T1000 (cell line): Measurements from ENCODE around the gene UQCC5.

Experiments used
- DNase-seq: peaks from one replicate; lab custom pipeline; 2025; ENCODE audit warnings: mixed read lengths; lab: John Stamatoyannopoulos, UW

Gene UQCC5

DNA sequence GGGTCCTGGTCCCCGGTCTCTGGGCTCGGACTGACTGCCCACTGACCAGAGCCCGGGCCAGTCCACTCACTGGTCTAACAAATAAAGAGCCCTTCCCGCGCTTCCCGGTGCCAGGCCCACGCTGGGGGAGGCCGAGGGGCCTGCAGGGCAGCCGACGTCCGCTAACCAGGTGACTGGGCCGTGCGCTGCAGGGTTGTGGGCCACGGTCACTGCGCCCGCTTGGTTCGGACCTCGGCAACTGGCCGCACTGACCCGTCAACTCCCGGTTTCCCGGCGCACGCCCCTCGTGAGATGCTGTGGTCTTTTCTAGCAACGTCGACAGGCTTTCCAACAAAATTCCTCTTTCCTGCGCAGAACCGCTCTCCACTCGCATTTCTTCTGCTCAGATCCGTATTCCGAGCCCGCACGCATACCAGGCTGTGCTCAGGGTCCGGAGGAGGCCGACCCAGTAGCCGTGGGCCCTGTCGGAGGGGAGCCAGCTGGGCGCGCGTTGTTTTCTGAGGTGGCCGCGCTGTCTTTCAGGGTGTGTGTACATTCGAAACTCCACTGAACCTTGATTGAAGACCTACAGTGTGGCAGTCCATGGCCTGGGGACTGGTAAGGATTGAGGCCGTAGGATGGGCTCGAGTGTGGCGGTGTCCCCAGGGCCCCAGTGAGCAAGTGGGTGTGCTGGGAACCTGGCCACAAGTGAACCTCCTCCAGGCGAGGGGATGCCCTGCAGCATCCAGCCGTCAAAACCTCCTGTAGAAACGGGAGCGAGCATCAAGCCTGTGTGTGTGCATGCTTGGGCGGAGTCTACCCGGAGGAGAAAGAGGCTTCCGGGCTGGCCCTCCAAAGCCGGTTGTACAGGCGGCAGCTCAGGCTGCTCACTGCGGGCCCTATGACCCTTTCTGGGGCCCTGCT is 1.9 kb upstream of the UQCC5 start:
- DNase-seq = no peak

DNA sequence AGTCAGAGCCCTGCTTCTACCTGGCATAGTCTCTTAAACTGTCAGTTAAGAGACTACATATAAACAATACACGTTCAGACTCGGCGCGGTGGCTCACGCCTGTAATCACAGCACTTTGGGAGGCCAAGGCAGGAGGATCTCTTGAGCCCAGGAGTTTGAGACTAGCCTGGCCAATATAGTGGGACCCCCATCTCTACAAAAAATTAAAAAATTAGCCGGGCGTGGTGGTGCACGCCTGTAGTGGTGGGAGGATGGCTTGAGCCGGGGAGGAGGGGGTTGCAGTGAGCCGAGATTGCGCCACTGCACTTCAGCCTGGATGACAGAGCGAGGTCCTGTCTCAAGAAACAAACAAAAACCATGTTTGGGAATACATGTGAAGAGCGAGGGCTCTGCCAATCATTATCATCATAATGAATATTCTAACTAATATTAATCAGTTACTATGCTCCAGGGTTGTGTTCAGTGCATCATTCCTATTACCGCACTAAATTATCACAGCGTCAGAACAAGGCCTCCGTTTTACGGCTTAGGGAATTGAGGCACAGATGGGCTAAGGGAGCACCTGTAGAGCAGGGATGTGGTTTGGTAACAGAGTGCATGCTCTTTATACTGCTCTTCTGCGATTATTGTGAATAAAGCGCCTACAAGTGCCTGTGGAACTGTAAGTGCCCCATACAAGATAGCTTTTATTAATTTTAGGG is 844 bp upstream of the UQCC5 start:
- DNase-seq = no peak

DNA sequence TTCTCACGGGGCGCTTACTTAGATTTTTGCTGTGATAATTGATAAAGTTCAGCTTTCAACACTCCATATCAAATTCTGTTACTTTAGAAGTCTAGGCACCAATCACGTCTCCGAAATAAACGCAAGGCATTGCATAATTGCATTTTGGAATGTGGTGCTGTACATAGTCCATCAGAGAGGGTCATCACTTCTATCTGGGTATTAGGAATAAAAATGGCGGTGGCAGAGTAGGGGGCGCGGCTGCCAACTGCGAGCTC is 365 bp upstream of the UQCC5 start:
- DNase-seq = no peak

DNA sequence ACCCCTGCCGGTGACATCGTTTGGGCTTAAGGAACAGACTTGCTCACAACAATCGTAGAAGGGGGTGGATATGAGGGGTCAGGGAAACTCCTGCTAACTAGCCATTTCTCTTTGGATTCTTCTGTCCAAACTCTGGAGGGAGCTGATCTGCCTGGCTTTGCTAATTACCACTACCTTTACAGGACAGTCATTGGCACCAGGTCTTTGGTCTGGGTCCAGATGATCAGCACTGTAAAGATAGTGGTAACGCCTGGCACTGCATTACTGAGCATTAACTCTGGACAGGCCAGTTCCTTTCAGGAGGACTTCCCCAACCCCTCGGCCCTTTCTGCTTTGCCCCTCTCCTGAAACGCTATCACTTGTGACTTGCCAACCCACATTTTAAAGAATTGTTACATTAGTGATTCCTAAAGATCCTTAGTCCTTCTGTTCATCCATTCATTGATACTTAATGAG is 788 bp downstream of the UQCC5 start:
- no peak for DNase-seq

DNA sequence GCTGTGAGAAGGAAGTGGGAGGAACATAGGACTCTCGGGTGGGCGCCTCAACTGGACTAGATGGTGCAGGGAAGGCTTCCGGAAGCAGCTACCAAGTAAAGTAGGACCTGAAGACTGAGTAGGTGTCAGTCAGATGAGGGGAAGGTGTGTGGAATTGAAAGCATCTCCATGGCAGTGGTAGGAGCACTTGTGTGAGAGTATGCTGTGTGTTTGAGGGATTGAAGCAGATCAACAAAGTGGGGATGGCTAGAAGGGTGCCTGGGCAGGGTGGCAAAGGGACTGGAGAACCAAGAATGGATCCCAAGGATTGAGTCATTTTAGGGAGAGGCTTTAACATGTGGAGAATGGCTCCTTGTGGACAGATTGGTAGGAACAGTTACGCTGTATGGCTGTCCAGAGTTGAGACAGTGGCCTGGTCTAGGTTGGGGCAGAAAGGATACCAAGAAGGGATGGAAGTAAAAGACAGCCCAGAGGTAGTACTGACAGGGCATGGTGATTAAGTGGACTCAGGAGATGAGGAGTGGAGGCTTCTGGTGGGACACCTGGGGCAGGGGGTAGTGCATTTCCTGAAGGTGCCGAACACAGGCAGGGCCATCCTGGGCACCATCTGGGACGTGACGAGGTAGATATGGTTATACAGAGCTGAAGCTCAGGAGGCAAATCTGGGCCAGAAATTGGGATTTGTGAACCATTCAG is 1.5 kb downstream of the UQCC5 start:
- DNase-seq = no peak

GRCh38 chr3:52539010-52539653 is 2.7 kb downstream of the UQCC5 start:
- no peak for DNase-seq

DNA sequence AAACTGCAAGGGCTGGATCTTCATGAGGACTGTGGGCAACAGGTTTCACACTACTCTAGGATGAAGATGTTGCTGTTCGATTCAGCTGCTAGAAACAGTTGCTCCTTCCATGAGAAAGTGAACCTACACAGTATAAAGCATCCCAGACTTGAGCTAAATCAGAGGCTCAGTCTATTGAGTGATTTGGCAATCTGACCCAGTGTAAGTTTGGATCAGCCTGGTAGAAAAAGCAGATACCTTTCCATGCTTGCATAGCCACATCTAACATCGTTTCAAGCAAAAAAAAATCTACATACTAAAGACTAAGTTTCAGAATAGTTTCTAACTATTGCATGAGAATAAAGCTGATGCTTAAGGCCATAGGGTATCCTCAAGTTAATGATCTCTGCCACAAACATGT is 4.6 kb downstream of the UQCC5 start:
- DNase-seq = no peak

- DNase-seq = no peak
Observed at GRCh38 chr3:52544937-52545336, 8.5 kb downstream of the UQCC5 start.

DNA sequence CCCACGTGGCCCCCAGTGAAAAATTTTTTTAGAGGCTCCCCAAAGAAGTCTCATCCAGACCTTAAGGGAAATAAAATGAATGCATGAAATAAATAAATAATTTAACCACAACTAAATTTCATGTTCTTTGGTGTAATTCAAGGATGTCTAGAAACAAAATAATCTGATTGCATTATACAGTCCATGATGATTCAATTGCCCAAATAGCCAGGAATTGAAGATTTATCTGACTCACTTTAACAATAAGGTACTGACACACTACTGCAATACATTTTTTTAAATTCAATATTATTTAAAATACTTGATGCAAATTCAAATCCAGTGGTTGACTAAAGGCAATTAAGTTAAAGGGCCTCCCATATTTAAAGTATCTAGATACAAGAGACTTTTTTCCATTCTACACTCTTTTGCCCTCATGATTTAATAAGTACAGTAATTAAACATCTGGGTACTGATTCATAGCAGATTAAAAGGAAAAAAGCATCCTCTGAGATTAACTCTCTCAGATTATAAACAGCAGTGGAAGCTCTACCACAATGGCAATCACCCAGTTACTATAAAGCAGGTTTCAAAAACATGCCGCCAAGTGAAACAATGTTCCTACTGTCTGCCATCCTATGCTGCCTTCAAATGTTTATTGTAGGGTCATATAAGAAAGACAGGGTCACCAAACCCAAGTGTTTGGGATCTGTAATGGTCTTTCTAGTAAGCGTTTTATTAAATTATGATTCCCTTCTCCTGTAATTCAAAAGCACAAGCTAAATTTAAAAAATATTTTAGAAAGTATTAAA is 9.9 kb downstream of the UQCC5 start:
- no peak for DNase-seq

DNA sequence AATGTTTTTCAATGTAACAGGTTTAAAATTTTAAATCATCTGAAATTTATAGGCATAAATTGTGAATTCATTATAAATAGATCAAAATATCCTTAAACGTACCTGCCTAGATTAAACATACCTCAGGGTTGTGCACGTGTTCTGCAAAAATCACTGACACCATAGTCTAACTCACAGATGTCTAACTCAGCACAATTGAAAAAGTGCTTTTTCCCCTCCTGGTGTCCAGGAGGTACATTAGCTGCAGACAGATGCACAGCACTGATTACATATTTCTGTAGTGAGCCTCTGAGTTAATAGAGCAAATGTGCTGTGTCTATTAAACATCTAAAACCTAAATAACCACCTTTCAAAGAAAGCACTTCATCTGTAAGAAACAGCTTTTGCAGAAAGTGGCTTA is 10.7 kb downstream of the UQCC5 start:
- no peak for DNase-seq

- DNase-seq = no peak
Observed at GRCh38 chr3:52551118-52551517, 14.7 kb downstream of the UQCC5 start.

DNA sequence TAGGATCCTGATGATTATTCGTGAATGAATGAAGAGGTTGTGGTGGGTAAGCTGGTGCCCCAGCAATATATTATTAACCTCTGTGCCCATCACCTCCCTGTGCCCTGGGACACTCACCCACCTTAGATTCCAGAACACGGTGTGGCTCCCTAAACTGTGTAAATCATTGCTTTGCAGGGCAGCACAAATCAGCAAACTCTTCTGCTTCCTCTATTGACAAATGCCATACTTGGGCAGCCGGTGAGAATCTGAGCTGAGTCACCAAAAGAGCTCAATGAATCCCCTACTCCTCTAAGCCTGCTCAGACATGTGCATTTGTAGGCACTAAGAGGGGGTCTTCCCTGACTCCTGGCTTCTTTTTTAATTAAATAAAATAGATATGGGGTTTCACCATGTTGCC is 15.7 kb downstream of the UQCC5 start:
- no peak for DNase-seq

DNA sequence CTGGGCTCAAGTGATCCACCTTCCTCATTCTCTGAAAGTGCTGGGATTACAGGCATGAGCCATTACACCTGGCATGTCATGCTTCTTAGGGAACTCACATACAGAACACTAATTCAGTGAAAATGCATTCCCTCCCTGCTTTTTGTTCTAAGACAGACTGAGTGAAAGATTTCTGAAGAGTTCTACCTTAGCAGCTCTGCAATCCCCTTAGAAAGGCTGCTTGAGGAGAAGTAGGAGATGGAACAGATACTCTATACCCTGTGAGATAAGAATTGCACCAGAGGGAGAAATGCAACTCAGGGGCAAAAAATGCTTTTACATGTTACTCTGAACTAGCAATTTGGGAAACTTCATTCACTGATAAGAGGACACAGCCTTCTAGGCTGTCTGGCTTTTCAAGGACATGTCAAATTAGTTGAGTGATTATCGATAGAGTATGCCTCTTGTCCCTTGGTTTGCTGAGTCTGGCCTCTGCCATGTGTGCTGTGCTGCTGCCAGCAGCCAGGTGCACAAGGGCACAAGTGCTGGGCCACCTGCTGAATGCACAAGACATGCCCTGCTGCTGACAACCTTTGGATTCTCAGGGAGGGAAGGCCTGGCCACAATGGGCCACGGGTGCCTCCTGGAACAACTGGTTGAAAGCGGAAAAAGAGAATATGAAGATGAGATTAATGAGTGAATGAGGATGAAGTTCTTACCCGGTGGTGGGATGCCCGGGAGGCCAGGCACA is 17.8 kb downstream of the UQCC5 start:
- no peak for DNase-seq

GRCh38 chr3:52555056-52555455 is 18.7 kb downstream of the UQCC5 start:
- DNase-seq = no peak

- no peak for DNase-seq
Observed at GRCh38 chr3:52557011-52557960, 20.9 kb downstream of the UQCC5 start.

- DNase-seq = no peak
Observed at GRCh38 chr3:52558436-52558835, 22.0 kb downstream of the UQCC5 start.

DNA sequence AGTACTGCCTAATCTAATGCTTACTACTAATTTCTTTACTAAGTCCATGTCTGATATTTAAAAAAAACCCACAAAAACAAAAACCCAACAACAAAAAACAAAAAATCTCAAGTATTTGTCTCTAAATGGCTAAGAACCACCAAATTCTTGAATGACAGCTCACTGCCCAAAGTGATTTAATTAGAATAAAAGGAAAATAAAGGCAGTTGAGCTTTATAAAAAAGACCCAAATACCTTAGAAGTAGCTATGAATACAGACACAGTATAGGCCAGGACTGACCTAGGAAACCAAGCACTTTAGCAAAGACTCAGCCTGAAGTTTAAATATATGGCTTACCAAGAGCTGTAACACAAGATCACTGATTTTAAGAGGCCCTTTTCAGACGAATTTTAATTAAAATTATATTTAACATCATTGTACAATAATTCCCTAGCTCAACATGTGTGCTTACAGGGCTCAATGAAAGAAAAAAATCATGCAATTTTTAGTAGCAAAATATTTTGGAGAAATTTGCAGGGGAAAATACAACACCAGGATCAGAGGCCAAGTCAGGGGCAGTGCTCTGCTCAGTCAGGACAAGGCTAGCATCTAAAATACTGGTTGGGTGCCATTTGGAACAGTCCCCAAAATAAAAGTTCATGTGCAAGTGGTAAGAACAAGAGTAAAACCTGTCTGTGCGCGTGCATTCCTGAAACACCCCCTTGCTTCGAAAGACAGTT is 24.8 kb downstream of the UQCC5 start:
- DNase-seq = no peak

DNA sequence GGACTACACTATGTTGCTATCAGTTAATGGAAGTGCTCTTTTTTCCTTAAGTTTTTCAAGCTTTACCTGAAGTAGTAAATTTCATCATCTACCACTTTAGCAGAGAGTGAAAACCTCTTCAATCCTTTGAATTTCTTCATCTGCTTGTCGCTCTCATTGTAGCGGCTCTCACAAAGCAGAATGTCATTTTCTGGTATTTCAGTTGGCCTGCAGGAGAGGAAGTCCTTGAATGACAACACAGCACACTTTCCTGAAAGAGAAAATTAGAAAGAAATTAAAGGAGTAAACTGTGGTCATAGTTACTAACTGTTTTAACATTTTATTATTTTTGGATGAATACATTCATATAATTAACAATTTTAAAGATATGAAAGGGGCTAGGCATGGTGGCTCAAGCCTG is 27.6 kb downstream of the UQCC5 start:
- DNase-seq = no peak

DNA sequence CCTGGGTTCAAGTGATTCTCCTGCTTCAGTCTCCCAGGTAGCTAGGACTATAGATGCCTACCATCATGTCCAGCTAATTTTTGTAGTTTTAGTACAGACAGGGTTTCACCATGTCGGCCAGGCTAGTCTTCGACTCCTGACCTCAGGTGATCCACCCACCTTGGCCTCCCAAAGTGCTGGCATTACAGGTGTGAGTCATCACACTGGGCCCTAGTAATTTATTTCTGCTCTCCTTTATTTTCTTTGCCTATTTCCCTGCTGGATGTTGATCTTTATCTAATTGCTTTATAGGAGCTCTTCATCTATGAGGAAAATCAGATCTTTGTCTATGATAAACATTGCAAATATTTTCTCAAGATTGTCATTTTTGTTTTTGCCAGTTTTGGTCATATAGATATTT is 31.7 kb downstream of the UQCC5 start:
- DNase-seq = no peak
